GM19438 (cell line): ENCODE data around the gene AREL1.
"Not testable (repeated sequence)": the region's sequence is repeated elsewhere in the genome, so short reads cannot be mapped to it uniquely, and the experiment has no call there.

Experiments used
- ATAC-seq: cut with Tn5 transposase; IDR thresholded peaks from one replicate; pipeline ENCODE4 v1.9.1; 2021; ENCODE audit warnings: low read depth; ENCODE audit not compliant: unreplicated experiment

Gene AREL1

GRCh38 chr14:74712499-74713394 lies at the start of gene AREL1, which contains the start of gene FCF1:
TSS of gene AREL1 (minus strand) at chr14:74713080. CDS start at chr14:74685615, 27,465 bp downstream.
TSS of gene FCF1 (plus strand) at chr14:74713144. CDS start at chr14:74713198, 54 bp downstream.
- peak; percentile 94 for ATAC-seq

GRCh38 chr14:74758505-74758904 lies 45.6 kb upstream of the AREL1 start:
- ATAC-seq, result not testable (repeated sequence)

- ATAC-seq, result no peak
Measured at GRCh38 chr14:74756326-74756725, 43.4 kb upstream of the AREL1 start.

GRCh38 chr14:74754899-74755298 lies 42.0 kb upstream of the AREL1 start:
- ATAC-seq, result no peak

- ATAC-seq, result no peak
Measured at GRCh38 chr14:74754157-74754556, 41.3 kb upstream of the AREL1 start.

GRCh38 chr14:74747237-74747636 lies 34.4 kb upstream of the AREL1 start:
- ATAC-seq, result no peak

GRCh38 chr14:74739293-74740030 lies 26.6 kb upstream of the AREL1 start:
- no peak for ATAC-seq

- ATAC-seq, result no peak
Measured at GRCh38 chr14:74737753-74738325, 25.0 kb upstream of the AREL1 start.

- ATAC-seq, result no peak
Measured at GRCh38 chr14:74735125-74735524, 22.2 kb upstream of the AREL1 start.

- ATAC-seq, result no peak
Measured at GRCh38 chr14:74733221-74733620, 20.3 kb upstream of the AREL1 start.

GRCh38 chr14:74732387-74732786 lies 19.5 kb upstream of the AREL1 start:
- no peak for ATAC-seq

- ATAC-seq, result no peak
Measured at GRCh38 chr14:74723134-74723533, 10.3 kb upstream of the AREL1 start.

- no peak for ATAC-seq
Measured at GRCh38 chr14:74720526-74720925, 7.6 kb upstream of the AREL1 start.

- ATAC-seq, result no peak
Measured at GRCh38 chr14:74713395-74713735, 485 bp upstream of the AREL1 start.

GRCh38 chr14:74711651-74712050 lies 1.2 kb downstream of the AREL1 start:
- no peak for ATAC-seq

- no peak for ATAC-seq
Measured at GRCh38 chr14:74710480-74710879, 2.4 kb downstream of the AREL1 start.

- no peak for ATAC-seq
Measured at GRCh38 chr14:74705613-74706500, 7.0 kb downstream of the AREL1 start.

GRCh38 chr14:74704656-74705055 lies 8.2 kb downstream of the AREL1 start:
- ATAC-seq, result no peak

- no peak for ATAC-seq
Measured at GRCh38 chr14:74703043-74703442, 9.8 kb downstream of the AREL1 start.

- ATAC-seq, result no peak
Measured at GRCh38 chr14:74702293-74702692, 10.6 kb downstream of the AREL1 start.
